OCI-LY1 (cell line): ENCODE measurements around the gene MRPS14.

Experiments
- CTCF ChIP-seq: fragments of 200-600 bp; sonication (generic), shearing (Covaris generic); IDR thresholded peaks from 2 replicates; pipeline ENCODE4 v1.5.1; 2017; ENCODE audit warnings: mild to moderate bottlenecking, antibody characterized with exemption, low read length, moderate library complexity, mixed read lengths
- EZH2 ChIP-seq: fragments of 200-600 bp; sonication (generic), shearing (Covaris generic); IDR thresholded peaks from 2 replicates; pipeline ENCODE4 v1.8.0; 2017; ENCODE audit warnings: borderline replicate concordance, mixed run types, mild to moderate bottlenecking, antibody characterized with exemption, low read length, moderate library complexity, mixed read lengths

DNA sequence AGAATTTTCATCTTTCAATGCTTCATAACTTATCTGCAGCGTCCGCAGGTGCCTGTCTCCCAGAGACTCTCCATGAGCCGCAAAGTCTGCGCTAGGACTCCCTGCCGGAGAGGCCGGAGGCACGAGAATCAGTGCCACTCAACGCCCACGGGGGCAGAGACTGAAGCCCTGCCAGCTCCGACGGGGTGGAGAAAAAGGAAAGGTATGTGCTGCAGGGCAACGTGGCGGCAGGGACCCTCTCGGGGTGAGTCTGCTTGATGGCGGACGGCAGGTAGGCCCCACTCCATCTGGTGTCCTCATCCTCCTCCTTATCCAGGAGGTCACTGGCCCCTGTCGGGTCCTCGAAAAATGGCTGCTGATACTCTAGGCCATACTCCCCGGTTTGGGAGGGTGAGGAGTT is 21.9 kb upstream of the MRPS14 start:
- no peak for TF ChIP-seq CTCF
- TF ChIP-seq EZH2: no peak
